GM12875 (cell line): ENCODE measurements around the gene MYO10.

ENCODE experiments used
- H3K4me3 ChIP-seq: one replicate; pipeline ENCODE4 v1.5.1; 2011; ENCODE audit warnings: low read depth, low read length, control low read depth
- TF ChIP-seq, protein P1 (sequence below): IDR thresholded peaks from 2 replicates; pipeline ENCODE4 v1.5.1; 2011; ENCODE audit warnings: low read depth, mild to moderate bottlenecking, control low read depth, inconsistent platforms, low read length, moderate library complexity, borderline replicate concordance; ENCODE audit not compliant: insufficient read depth

MYO10 gene

DNA sequence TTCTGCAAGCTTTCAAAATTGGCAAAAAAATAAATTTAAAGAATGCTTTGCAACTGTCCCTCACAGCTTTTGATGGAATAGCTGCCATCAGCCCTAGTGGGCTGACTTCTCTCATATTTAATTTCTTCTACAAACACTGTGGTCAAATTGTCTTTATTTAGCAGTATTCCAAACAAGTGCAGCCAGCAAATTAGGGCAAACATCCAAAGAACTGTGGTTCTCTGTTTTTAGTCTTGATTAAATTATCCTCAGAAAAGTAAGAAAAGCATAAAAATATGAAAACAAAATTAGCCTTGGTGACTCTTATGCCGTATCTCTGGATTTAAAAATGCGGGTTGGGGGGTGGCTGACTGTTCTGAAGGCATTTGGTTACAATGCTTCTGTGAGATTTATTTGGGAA lies 223.5 kb downstream of the MYO10 start:
- TF ChIP-seq, protein P1, sequence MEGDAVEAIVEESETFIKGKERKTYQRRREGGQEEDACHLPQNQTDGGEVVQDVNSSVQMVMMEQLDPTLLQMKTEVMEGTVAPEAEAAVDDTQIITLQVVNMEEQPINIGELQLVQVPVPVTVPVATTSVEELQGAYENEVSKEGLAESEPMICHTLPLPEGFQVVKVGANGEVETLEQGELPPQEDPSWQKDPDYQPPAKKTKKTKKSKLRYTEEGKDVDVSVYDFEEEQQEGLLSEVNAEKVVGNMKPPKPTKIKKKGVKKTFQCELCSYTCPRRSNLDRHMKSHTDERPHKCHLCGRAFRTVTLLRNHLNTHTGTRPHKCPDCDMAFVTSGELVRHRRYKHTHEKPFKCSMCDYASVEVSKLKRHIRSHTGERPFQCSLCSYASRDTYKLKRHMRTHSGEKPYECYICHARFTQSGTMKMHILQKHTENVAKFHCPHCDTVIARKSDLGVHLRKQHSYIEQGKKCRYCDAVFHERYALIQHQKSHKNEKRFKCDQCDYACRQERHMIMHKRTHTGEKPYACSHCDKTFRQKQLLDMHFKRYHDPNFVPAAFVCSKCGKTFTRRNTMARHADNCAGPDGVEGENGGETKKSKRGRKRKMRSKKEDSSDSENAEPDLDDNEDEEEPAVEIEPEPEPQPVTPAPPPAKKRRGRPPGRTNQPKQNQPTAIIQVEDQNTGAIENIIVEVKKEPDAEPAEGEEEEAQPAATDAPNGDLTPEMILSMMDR, result no peak
- no peak overlapping the region for H3K4me3 ChIP-seq

DNA sequence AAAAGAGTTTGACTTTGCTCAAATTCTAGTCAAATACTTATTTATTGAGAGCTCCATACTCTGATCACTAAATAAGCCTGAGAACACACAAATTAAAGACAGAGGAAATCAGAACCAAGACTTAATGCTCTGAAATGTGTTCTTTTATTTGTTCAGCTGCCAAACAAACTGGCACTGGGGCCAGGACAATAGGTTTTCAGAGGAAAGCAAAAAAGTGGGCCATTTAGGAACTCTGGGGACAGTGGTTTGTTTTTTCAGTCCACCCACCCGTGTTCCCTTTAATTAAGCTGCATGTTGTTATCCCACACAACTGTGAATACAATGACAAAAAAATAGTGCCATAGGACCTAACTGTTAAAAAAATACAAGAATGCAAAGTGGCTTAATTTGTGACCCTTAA lies 223.9 kb downstream of the MYO10 start:
- TF ChIP-seq, protein P1, result no peak
- H3K4me3 ChIP-seq, result no peak overlapping the region

DNA sequence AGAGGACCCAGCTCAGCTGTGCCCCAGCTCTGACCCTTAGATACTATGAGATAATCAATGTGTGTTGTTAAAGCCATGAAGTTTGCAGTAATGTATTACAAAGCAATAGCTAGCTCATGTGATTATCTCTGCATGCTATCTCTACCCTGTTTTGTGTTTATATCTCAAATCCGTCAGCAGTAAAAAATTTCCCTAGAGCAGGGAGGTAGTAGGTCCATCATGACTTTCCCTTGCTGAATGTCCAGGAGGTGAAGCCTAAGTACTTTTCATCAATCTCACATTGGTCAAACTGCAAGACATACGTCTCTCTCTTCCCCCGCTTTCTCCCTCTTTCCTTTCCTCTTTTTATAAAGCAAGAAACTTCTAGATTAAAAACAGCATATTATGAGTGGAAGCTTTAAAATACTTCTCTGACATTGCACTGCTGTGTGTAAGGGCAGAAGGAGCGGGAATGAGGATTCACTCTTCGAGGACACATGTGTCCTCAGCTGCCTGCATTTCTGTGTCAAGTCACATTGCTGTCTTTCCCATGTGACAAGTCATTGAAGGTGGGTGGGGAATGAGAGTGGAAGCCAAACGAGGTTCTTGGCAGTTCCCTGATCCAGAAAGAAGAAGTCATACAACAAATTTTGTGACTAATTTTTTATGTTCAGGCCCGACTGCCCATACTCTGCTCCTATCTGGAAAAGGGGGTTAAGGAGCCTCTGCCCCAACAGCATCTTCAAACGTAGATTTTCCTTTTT lies 226.2 kb downstream of the MYO10 start:
- no peak overlapping the region for H3K4me3 ChIP-seq
- TF ChIP-seq, protein P1, result no peak

DNA sequence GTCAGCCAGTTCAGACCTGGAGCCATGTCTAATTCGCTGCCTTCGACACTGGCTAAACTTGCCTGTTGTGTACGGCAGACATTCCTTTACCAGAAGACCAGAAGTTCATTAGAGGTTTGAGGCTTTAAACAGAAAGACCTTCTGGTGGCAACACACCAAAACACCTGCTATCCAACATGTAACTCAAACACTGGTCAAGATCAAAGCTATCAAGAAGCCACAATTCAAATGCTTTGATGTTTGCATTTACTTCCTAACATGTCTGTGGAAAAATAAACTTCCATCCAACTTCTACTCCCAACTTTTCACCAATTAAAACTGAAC lies 228.3 kb downstream of the MYO10 start:
- no peak overlapping the region for H3K4me3 ChIP-seq
- TF ChIP-seq, protein P1, result no peak

DNA sequence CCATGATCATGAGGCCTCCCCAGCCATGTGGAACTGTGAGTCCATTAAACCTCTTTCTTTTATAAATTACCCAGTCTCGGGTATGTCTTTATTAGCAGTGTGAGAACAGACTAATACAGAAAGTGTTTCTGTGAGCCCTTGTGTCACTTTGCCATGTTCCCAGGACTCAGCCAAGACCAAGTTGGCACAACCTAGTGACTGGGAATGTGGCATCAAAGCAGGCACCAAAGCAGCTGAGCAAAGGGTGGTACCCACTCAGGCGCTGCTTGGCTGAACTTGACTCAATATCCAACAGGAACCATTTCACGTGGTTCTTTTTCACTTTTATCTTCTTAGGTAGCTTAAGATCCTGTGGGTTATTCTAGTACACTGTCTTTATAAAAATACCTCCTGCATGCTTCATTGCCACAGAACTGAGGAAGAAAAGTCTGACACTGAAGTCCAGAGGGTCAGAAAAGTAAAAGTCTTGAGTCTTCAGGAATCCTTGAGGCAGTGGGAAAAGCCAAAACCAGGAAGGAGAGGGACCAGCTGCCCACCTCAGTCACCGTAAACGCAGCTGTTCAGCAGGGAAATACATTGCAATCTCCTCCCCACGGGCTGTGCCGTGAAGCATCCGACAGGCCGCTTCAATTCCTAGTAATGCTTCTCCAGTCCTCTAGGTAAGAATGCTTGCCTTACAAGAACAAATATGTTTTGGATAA lies 228.8 kb downstream of the MYO10 start:
- TF ChIP-seq, protein P1, result no peak
- no peak overlapping the region for H3K4me3 ChIP-seq

DNA sequence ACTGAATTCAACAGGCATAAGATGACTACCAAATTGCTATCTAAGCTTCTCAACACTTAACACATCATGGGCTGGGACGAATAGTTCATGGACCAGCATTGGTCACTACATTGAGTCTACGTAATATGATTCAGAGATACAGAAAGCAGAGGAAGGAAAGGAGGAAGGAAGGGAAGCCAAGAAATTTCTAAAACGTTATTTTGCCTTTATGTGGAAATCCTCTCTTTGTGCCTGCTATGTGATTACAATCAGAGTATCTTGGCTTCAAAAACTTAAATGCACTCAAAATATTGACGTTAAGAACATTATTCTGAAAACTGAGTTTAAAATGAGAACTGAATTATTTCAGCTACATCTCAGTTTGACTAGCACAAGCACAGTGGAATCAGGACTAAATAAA lies 231.1 kb downstream of the MYO10 start:
- TF ChIP-seq, protein P1, result no peak

DNA sequence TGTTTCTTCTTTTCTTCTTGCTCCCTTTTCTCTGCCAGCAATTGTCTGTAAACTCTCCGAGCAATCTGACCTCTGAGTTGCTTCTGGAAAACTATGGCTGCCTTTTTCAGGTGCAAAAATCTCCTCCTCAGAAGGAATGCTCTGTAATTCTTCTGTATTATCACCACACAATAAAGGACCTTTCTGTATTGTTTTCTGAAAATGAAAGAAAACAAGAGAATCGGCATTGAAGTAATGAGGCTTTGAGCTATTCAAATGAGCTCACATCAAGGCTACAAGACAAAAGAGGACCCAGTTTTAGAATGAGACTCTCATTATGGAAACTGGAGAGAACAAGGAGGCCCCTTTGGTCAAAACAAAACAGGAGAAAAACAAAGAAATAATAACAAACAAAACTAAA lies 233.1 kb downstream of the MYO10 start:
- TF ChIP-seq, protein P1, result no peak

More for the DNA sequence above, 231.1 kb downstream of the MYO10 start:
- H3K4me3 ChIP-seq, result no peak overlapping the region

More for the DNA sequence above, 233.1 kb downstream of the MYO10 start:
- H3K4me3 ChIP-seq, result no peak overlapping the region
